GM19463 (cell line): Measurements from ENCODE around the gene POLE2.
"Not testable (repeated sequence)": the region's sequence is repeated elsewhere in the genome, so short reads cannot be mapped to it uniquely, and the experiment has no call there.

Experiments
- ATAC-seq: cut with Tn5 transposase; IDR thresholded peaks from one replicate; pipeline ENCODE4 v1.9.1; 2021; ENCODE audit warnings: mild to moderate bottlenecking, moderate library complexity; ENCODE audit not compliant: unreplicated experiment

The POLE2 gene, protein sequence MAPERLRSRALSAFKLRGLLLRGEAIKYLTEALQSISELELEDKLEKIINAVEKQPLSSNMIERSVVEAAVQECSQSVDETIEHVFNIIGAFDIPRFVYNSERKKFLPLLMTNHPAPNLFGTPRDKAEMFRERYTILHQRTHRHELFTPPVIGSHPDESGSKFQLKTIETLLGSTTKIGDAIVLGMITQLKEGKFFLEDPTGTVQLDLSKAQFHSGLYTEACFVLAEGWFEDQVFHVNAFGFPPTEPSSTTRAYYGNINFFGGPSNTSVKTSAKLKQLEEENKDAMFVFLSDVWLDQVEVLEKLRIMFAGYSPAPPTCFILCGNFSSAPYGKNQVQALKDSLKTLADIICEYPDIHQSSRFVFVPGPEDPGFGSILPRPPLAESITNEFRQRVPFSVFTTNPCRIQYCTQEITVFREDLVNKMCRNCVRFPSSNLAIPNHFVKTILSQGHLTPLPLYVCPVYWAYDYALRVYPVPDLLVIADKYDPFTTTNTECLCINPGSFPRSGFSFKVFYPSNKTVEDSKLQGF

DNA sequence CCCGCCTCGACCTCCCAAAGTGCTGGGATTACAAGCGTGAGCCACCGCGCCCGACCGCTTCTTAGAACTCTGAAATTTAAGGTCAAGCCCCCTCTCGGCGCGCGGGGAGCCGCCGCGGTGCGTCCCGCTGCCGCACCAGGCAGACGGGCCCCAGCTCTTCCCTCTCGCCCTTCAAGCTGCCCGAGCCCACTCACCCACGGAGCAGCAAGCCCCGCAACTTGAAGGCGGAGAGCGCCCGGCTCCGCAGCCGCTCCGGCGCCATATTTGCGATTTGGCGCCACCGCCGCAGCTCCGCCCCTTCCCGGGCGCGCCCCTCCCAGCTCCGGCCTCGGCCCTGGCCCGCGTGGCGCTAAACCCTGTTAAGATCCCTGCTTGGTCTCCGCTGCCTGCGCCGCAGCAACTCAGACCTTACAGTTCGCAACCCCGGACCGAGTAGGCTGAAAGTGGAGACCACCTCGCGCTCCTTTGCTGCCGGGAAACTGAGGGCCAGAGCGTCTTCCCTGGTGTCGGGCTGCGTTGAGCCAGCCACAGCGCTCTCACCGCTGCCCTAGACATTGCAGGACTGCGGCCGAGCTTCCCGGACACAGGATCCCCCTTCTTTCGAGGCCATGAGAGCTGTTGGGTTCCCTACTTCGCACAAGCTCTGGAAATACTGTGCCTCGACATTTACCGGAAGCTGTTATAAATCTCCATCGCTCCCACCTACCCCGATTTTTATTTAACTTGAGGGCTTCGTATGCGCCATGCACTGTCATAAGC is at the start of gene POLE2:
Gene POLE2 (minus strand): TSS at position 273 of the 759 bp plus-strand sequence. CDS start 11 bp downstream, at position 262.
- peak; percentile 87 for ATAC-seq

- ATAC-seq = not testable (repeated sequence)
Measured at GRCh38 chr14:49735669-49736068, 47.7 kb upstream of the POLE2 start.

GRCh38 chr14:49733836-49734235 is 45.8 kb upstream of the POLE2 start:
- no peak for ATAC-seq

GRCh38 chr14:49732896-49733295 is 44.9 kb upstream of the POLE2 start:
- ATAC-seq = no peak

DNA sequence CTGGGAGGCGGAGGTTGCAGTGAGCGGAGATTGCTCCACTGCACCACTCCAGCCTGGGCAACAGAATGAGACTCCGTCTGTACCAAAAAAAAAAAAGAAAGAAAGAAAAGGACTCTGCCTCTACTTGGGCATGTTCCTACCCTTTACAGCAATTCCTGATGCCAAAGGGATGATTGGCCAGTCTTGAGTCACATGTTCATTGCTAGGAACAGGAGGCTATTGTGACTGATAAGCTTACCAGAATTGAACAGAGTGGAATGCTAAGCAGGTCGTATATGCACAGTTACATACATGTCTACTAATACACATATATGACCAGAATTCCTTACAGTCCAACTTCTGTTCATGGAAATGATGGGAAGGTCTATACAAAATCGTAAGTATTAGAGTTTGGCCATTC is 39.2 kb upstream of the POLE2 start:
- no peak for ATAC-seq

DNA sequence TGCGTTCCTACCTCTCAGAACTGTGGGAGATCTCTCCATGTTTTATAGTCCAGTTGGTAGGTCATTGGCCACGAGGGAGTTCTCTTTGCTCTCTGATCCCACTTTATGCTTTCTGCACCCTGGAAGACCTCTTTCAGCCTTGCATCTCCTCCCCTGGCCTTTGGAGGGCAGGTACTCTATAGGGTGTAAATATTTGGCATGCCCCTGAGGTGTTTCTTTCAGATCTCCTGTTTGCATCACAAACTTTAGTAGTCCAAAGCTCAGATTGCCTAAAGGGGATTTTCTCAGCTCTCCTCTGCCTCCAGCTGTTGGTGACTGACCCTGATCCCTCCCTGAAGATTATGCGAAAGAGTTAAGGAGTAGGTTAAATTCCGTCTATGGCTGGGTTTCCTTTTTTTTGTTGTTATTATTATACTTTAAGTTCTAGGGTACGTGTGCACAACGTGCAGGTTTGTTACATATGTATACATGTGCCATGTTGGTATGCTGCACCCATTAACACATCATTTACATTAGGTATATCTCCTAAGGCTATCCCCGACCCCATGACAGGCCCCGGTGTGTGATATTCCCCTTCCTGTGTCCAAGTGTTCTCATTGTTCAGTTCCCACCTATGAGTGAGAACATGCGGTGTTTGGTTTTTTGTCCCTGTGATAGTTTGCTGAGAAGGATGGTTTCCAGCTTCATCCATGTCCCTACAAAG is 33.9 kb upstream of the POLE2 start:
- ATAC-seq = not testable (repeated sequence)

DNA sequence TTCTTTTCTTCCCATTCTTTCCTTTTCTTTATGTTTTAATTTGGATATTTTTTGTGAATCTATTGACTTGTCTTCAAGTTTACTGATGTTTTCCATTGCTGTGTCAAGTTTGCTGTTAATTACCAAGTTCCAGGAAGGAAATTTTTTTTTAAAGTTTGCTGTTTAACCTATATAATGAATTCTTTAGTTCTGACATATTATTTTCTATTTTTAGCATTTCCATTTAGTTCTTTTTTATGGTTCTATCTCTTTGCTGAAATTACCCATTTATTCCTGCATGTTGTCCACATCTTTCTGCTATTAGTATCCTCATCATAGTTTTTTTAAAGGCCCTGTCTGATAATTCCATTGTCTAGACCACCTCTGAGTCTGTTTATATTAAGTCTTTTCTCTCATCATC is 32.7 kb upstream of the POLE2 start:
- no peak for ATAC-seq

DNA sequence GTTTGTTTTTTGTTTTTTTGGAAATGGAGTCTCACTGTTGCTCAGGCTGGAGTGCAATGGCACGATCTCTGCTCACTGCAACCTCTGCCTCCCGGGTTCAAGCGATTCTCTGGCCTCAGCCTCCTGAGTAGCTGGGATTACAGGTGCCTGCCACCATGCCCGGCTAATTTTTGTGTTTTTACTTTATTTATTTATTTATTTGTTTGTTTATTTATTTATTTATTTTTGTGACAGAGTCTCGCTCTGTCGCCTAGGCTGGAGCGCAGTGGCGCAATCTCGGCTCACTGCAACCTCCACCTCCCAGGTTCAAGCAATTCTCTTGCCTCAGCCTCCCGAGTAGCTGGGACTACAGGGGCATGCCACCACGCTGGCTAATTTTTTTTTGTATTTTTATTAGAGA is 23.0 kb upstream of the POLE2 start:
- ATAC-seq = not testable (repeated sequence)

DNA sequence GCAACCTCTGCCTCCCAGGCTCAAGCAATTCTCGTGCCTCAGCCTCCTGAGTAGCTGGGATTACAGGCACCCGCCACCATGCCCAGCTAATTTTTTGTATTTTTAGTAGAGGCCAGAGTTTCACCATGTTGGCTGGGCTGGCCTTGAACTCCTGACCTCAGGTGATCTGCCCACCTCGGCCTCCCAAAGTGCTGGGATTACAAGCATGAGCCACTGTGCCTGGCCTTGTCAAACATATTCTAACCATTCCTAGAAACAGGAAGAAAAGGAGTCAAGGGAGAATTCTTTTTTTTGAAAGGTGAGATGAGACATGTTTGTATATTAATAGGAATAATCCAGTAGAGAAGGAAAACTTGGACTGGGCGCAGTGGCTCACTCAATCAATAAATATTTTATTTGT is 16.5 kb upstream of the POLE2 start:
- ATAC-seq = not testable (repeated sequence)

GRCh38 chr14:49703965-49704364 is 16.0 kb upstream of the POLE2 start:
- no peak for ATAC-seq

- no peak for ATAC-seq
Measured at GRCh38 chr14:49702725-49703124, 14.7 kb upstream of the POLE2 start.

DNA sequence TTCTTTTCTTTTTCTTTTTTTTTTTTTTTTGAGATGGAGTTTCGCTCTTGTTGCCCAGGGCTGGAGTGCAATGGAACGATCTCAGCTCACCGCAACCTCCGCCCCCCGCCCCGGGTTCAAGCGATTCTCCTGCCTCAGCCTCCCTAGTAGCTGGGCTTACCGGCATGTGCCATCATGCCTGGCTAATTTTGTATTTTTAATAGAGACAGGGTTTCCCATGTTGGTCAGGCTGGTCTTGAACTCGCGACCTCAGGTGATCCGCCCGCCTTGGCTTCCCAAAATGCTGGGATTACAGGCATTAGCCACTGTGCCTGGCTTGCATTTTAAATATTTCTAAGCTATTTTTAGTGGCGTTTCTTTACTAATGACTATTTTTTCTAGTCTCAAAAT is 5.7 kb upstream of the POLE2 start:
- ATAC-seq = not testable (repeated sequence)

DNA sequence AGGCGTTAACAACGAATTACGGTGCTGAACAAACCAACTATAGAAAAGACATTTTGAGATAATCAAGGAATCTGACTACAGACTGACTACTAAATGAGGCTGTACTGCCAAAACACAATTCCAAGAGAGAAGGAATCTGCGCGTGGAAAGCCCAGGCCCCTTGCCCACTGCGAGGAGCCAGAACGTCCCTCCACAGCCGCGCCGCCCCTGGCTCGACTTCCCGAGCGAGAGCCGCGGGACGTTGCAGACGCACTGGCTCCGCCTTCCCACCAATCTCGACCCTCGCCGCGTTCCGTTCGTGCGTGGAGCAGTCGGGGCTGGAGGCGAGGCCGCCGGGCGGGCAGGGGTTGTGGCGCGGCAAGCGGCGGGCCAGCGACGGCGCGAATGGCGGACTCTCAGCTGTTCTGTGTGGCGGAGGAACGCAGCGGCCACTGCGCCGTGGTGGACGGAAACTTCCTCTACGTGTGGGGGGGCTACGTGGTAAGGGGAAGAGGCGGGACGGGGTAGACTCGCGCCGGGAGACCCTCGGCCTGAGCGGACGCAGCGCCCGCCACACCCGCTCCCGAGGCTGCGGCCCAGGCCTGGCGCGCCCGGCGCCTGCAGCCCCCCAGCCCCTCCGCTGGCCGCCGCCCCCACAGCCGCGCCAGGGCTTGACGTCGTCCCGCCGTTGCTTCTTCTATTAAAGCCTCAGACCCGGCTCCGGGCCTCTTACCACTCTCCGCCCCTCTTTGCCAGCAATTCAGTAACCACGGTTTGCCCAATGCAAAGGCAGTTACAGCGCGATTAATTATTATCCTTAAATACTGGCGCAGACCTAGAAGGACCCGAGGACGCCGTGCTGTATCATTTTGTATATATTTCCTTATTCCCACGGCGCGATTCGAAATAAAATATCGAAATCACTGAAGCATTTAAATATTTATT is 5.1 kb upstream of the POLE2 start, which contains the start of gene KLHDC1:
Gene KLHDC1 (plus strand): TSS at position 310 of the 924 bp plus-strand sequence. CDS start 75 bp downstream, at position 385.
- ATAC-seq = peak; percentile 56

GRCh38 chr14:49692193-49692757 is 4.3 kb upstream of the POLE2 start:
- no peak for ATAC-seq

DNA sequence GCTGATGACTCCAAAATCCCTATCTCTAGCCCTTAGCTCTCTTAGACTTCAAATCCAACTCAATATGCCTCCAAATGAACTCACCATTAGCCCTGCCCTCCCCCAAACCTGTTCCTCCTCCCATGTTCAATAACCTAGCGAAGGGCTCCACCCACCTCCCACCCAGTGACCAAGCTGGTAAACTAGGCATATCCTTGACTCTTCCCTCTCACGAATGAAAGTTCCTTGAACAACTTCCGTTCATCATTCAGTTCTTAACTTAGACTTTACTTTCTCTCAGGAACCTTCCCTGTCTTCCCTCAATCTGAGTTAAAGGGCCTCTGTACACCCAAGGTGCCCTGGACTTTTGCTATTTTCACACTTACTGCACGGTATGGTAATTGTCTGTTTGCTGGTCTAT is 3.0 kb upstream of the POLE2 start:
- no peak for ATAC-seq

DNA sequence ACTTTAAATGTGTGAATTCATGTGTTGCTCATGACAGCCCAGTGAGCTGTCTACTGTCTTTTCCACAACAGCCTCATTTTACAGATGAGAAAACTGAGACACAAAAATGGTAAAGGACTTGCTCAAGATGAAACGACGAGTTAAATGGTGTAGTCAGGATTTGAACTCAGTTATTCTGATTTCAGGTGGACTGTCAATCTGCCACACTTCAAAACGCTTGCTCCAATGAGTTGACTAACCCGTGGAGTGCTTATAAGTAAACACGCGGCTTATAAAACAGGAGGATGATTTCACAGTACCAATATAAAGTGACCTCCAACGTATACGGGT is 652 bp upstream of the POLE2 start:
- no peak for ATAC-seq

GRCh38 chr14:49686425-49686824 is 1.6 kb downstream of the POLE2 start:
- ATAC-seq = no peak

DNA sequence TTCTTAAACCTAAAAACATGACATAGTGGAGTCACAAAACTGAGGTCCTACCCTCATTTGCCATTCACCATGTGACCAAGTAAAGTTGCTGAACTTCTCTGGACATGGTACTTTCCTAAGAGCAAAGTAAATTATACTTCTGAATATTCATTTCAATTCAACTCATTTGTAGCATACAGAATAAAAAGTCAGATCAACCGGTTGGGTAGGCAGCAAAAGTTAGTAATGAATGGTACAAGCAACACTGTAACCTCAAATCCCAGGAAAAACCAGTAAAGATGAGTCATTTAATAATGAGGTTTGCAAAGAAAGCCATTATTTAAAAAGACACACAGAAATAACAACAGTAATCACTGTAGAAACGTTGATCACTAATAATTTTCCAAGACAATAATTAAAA is 8.7 kb downstream of the POLE2 start:
- ATAC-seq = no peak

DNA sequence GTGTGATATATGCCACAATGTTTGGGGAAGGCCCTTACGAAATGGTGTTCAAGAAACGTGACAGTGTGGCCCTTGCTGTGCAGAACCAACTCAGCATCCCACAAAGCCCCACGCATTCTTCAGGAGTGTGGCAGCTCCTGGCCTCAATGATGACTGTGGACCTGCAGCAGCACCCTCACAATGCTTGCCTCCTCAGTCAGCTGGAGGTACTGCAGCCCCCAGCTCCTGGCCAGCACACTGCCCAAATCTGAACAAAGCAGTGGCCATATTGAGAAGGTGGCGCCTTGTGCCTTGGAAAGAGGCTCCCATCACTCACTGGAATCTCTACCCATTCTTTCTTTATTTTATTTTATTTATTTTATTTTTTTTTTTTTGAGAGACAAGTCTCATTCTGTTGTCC is 10.4 kb downstream of the POLE2 start:
- no peak for ATAC-seq

DNA sequence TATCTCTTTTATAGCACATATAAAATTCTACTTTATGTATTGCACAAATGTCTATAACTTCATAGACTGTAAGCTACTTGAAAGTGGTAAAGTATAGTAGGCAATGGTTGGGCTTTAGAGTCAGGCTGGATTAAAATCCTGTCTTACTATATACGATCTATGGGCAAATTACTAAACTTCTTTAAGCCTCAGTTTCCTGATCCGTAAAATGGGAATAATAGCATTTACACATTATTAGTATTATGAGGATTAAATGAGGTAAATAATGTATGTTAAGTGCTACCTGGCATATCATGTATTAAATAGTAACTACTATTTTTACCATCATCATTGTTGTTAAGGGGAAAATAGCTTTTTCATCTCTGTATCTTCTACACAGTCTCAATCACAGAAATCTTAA is 14.4 kb downstream of the POLE2 start:
- ATAC-seq = no peak
